ACC112 (cell line): Measurements from ENCODE around the gene MTCH1.

ENCODE experiments used
- H2AFZ ChIP-seq: fragments of 200-600 bp; sonication (generic); one replicate; pipeline ENCODE4 v1.6.0; 2017; ENCODE audit warnings: antibody characterized with exemption, low read length; ENCODE audit not compliant: unreplicated experiment
- H3K27ac ChIP-seq: fragments of 200-600 bp; sonication (generic); 2 replicates; pipeline ENCODE4 v1.5.1; 2014; ENCODE audit warnings: low read depth, mild to moderate bottlenecking, antibody characterized with exemption, low read length, moderate library complexity
- H3K27me3 ChIP-seq: fragments of 200-600 bp; sonication (generic); 2 replicates; pipeline ENCODE4 v1.6.1; 2014; ENCODE audit warnings: mild to moderate bottlenecking, antibody characterized with exemption, low read length, moderate library complexity, mixed read lengths; ENCODE audit not compliant: insufficient read depth
- H3K36me3 ChIP-seq: fragments of 200-600 bp; sonication (generic); 2 replicates; pipeline ENCODE4 v1.6.1; 2016; ENCODE audit warnings: mild to moderate bottlenecking, antibody characterized with exemption, low read length, moderate library complexity, mixed read lengths; ENCODE audit not compliant: insufficient read depth
- H3K4me1 ChIP-seq: fragments of 200-600 bp; sonication (generic); one replicate; pipeline ENCODE4 v1.6.1; 2016; ENCODE audit warnings: low read length, mixed read lengths; ENCODE audit not compliant: insufficient read depth, unreplicated experiment, control insufficient read depth
- H3K4me3 ChIP-seq: fragments of 200-600 bp; sonication (generic); 2 replicates; pipeline ENCODE4 v1.5.1; 2014; ENCODE audit warnings: mild to moderate bottlenecking, low read depth, low read length
- H3K79me2 ChIP-seq: fragments of 200-600 bp; sonication (generic); one replicate; pipeline ENCODE4 v1.6.0; 2016; ENCODE audit warnings: low read length; ENCODE audit not compliant: control insufficient read depth, unreplicated experiment, insufficient read depth

Gene MTCH1

GRCh38 chr6:36985808-36986703 lies at the start of gene MTCH1:
Gene MTCH1, minus strand, starts transcription at chr6:36986196. Its CDS starts 23 bp downstream, at chr6:36986173.
- Histone ChIP-seq H3K27me3 (0 out of 2 replicates have a peak, but pooled peaks cover 4% of the 10 kb centered on the region), H3K27ac (peak within 1 kb of the TSS; percentile 70), H3K4me1 (peaks cover 32% of the 10 kb centered on the region), H3K79me2 (peaks cover 54% of the 10 kb centered on the region), H3K4me3 (peak within 1 kb of the TSS; percentile 94), H3K36me3 (no peaks in the 10 kb centered on the region), H2AFZ (peak within 1 kb of the TSS; percentile 84)

- H3K27ac ChIP-seq, result no peak overlapping the region
- no peaks in the 10 kb centered on the region for H3K4me1 ChIP-seq
- H3K4me3 ChIP-seq, result no peak overlapping the region
- H2AFZ ChIP-seq, result no peak overlapping the region
- no peaks in the 10 kb centered on the region for H3K27me3 ChIP-seq
- no peaks in the 10 kb centered on the region for H3K36me3 ChIP-seq
- no peaks in the 10 kb centered on the region for H3K79me2 ChIP-seq
These were observed 48.1 kb upstream of the MTCH1 start for GRCh38 chr6:37033819-37034795.

GRCh38 chr6:37033255-37033654 lies 47.3 kb upstream of the MTCH1 start:
- H3K4me1 ChIP-seq, result no peaks in the 10 kb centered on the region
- no peak overlapping the region for H3K27ac ChIP-seq
- no peak overlapping the region for H3K4me3 ChIP-seq
- H3K27me3 ChIP-seq, result no peaks in the 10 kb centered on the region
- H2AFZ ChIP-seq, result no peak overlapping the region
- no peaks in the 10 kb centered on the region for H3K36me3 ChIP-seq
- no peaks in the 10 kb centered on the region for H3K79me2 ChIP-seq

GRCh38 chr6:37032239-37032638 lies 46.2 kb upstream of the MTCH1 start:
- Histone ChIP-seq H2AFZ (no peak overlapping the region), H3K4me3 (no peak overlapping the region), H3K4me1 (no peaks in the 10 kb centered on the region), H3K27ac (no peak overlapping the region), H3K79me2 (no peaks in the 10 kb centered on the region), H3K36me3 (no peaks in the 10 kb centered on the region), H3K27me3 (no peaks in the 10 kb centered on the region)

GRCh38 chr6:37030599-37030998 lies 44.6 kb upstream of the MTCH1 start:
- Histone ChIP-seq H3K79me2 (no peaks in the 10 kb centered on the region), H2AFZ (no peak overlapping the region), H3K27ac (no peak overlapping the region), H3K27me3 (no peaks in the 10 kb centered on the region), H3K36me3 (no peaks in the 10 kb centered on the region), H3K4me1 (no peaks in the 10 kb centered on the region), H3K4me3 (no peak overlapping the region)

- Histone ChIP-seq H3K4me3 (no peak overlapping the region), H3K4me1 (peaks cover 8% of the 10 kb centered on the region), H3K27me3 (no peaks in the 10 kb centered on the region), H3K36me3 (no peaks in the 10 kb centered on the region), H3K27ac (no peak overlapping the region), H2AFZ (no peak overlapping the region), H3K79me2 (no peaks in the 10 kb centered on the region)
These were observed 43.4 kb upstream of the MTCH1 start for GRCh38 chr6:37029249-37029971.

GRCh38 chr6:37027811-37028469 lies 41.9 kb upstream of the MTCH1 start:
- Histone ChIP-seq H3K27me3 (no peaks in the 10 kb centered on the region), H3K4me1 (peaks cover 8% of the 10 kb centered on the region), H2AFZ (no peak overlapping the region), H3K4me3 (no peak overlapping the region), H3K79me2 (no peaks in the 10 kb centered on the region), H3K36me3 (no peaks in the 10 kb centered on the region), H3K27ac (no peak overlapping the region)

- no peaks in the 10 kb centered on the region for H3K27me3 ChIP-seq
- H3K4me3 ChIP-seq, result no peak overlapping the region
- H3K27ac ChIP-seq, result no peak overlapping the region
- H3K79me2 ChIP-seq, result no peaks in the 10 kb centered on the region
- H3K36me3 ChIP-seq, result no peaks in the 10 kb centered on the region
- H2AFZ ChIP-seq, result no peak overlapping the region
- peaks cover 9% of the 10 kb centered on the region for H3K4me1 ChIP-seq
These were observed 41.2 kb upstream of the MTCH1 start for GRCh38 chr6:37027036-37027720.

- Histone ChIP-seq H3K4me1 (peaks cover 14% of the 10 kb centered on the region), H3K79me2 (no peaks in the 10 kb centered on the region), H3K36me3 (no peaks in the 10 kb centered on the region)
These were observed 39.8 kb upstream of the MTCH1 start for GRCh38 chr6:37025621-37026466.

More at GRCh38 chr6:37025621-37026466, 39.8 kb upstream of the MTCH1 start:
- no peaks in the 10 kb centered on the region for H3K27me3 ChIP-seq
- no peak overlapping the region for H3K4me3 ChIP-seq
- H3K27ac ChIP-seq, result no peak overlapping the region
- no peak overlapping the region for H2AFZ ChIP-seq
